Activated T-cell treated with anti-CD3 and anti-CD28 coated beads, Interleukin-2, amount 50 U/mL, for 48 hours (primary cell): Measurements from ENCODE around the gene TOR2A.
"Not testable (repeated sequence)": the region's sequence is repeated elsewhere in the genome, so short reads cannot be mapped to it uniquely, and the experiment has no call there.

Source experiments
- DNase-seq, 2 experiments: peaks; one replicate each; pipeline ENCODE4 v3.0.0-alpha.2; 2020

TOR2A gene

DNA sequence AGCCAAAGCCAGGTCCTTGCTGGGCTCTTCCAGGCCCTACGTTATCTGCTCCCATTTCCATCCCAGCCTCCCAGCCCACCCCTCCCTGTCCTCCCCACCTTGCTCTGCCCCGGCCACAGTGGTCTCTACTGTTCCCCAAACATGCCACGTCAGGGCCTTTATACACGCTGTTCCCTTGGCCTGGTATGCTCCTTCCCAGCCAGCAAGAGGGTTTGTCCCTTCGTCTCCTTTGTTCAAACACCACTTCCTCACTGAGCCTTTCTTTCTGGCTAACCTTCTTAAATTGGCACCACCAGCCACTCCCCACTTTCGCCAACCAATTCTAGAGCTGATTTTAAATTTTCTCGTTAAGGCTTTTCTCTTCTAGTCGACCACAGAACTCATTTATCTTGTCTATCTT, 33.6 kb upstream of the TOR2A start:
- DNase-seq: no peak

DNA sequence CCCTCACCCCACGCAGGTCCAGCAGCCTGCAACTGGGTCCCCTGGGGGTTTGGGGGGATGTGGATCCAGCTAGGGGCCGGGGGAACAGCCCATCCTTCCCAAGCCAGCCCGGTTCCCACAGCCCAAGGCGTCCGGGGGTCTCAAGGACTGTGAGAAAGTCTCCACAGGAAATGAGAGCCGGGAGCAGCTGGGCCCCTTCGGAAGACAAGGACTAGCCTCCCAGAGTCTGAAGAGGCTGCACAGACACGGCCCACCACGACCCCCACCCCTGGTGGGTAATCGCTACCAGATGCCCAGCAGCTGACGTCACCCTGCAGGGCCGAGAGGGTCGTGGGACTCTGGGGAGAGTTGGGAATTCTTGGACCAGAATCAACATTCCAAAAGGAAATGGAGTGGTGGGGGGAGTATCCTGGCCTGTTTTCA, 32.8 kb upstream of the TOR2A start:
- no peak for DNase-seq

DNA sequence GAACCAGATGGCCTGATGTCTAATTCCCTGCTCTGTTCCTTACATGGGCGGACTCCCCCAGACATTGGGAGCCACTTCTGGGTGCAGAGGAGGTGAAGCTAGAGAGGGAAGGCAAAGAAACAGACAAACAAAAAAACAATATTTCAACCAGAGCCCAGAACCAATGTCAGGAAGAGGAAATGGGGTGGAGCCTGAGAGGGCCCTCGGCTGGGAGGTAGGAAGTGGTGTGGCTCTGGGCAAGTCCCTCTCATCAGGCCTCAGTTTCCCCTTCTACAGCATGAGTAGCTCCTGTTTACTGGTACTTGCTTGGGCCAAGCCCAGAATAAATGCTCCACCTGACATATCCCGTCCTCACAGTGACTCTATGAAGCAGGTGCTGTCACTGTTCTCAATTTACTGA, 32.3 kb upstream of the TOR2A start:
- DNase-seq: no peak

DNA sequence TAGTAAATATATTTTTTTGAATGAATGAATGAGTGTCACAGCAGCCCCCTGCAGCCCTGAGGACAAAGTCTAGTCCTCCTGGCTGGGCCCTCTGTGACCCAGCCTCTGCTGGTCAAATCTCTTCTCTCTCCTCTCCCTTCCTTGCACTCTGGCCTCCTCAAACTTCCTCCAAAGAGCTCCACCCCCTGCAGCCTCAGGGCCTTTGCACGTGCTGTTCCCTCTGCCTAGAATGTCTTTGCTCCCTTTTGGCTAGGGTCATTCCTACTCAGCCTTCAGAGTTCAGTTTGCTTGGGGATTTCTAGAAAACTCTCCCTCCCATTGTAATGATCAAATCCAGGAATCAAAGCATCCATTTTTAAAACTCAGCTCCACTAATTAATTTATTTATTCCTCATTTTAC, 30.3 kb upstream of the TOR2A start:
- no peak for DNase-seq

DNA sequence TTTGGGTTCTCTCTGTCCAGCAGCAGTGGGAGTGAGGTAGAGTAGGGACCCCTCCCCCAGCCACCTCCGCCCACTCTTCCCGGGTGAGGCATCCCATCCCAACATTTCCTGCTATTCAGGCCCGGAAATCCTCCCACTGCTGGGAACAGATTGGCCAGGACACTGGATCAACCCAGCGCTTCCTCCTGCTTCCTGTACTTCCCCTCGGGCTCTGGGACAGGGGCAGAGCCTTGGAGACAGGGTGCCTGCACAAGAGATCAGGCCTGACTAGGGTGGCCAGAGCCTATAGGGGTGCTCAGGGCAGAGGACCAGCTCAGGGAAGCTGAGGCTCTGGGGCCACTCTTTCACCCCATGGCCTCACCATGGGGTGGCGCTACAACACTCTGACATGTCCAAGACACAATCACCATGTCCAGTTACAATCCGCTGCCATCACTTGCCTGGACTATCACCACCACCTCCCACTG, 28.9 kb upstream of the TOR2A start:
- peak; percentile 55 to 59 for DNase-seq

DNA sequence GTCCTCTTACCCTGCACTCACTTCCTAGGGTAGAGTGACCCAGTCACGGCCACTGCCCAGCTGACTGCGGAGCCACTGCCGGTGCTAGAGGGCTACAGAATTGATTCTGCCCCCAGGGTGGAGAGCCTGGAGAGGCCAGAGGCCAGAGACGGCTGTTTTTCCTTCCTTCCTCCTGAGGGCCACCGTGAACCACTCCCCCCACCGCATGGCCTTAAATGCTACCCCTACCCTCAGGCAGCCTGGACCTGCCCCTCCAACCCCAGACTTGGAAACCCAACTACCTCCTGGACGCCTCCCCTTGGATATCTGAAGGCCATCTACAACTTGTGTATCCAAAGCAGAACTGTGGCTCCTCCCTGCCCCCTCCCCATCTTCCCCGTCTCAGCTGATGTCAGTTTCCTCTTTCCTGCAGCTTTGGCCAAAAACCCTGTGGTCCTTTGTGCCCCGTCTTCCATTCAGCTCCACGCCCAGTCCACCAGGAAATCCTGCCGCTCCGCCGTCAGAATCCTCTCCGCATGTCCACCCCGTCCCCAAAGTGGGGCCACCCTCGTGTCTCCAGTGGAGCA, 27.1 kb upstream of the TOR2A start:
- DNase-seq: no peak

DNA sequence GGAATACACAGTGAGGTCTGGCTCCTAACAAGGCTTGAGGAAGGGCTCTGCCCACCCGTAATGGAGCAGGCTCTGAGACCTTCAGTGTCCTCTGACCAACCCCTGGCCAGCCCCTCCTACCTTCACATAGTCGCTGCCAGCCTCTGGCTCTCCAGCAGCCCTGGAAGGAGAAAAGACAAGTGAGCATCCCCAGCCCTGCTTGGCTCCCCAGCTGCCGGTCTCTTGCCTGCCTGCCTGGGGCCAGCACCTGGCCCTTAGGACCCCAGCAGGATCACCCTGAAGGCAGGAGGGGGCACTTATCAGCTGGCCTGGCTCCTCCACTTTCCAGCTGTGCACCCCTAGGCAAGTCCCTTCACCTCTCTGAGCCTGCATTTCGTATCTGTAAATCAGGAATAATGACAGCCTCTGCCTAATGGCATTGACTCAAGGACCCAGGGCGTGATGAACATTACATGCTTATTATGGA, 26.4 kb upstream of the TOR2A start:
- no peak for DNase-seq

DNA sequence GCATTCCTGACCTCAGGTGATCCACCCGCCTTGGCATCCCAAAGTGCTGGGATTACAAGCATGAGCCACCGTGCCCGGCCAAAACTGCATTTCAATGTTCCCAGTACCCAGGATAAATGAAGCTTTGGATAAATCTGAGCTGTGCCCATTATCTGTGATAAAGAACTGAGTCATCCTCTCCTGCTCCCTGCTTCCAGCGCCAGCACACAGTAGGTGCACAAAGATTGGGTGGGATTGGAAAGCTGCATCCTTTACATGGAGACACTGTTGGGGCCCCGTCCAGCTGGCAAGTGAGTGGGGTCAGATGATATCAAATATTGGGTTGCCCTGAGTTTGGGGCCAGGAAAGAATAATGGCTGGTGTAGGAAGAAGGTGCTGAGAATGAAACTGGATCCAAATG, 26.0 kb upstream of the TOR2A start:
- no peak for DNase-seq

DNA sequence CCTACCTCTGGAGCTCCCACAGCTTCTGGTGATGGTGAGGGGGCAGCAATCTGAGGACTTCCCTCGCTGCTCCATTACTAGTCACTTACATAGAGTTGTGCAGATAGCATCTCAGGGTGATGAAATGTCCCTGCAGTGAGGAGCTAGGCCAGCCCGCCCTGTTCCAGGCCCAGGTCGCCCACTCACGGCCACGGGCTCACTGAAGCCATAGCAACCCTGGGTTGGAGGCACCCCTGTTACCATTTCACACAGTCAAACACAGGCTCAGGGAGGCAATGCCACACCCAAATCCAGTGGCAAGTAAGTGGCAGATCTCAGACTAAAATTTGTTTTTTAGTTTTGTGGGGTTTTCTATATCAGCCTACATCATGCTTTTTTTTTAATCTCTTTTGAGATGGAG, 23.7 kb upstream of the TOR2A start:
- DNase-seq: no peak

DNA sequence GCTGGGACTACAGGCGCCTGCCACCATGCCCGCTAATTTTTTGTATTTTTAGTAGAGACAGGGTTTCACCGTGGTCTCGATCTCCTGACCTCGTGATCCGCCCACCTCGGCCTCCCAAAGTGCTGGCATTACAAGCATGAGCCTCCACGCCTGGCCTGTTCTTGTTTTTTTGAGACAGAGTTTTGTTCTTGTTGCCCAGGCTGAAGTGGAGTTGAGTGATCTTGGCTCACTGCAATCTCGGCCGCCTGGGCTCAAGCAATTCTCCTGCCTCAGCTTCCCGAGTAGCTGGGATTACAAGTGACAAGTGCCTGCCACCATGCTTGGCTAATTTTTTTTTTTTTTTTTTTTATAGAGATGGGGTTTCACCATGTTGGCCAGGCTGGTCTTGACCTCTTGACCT, 21.7 kb upstream of the TOR2A start:
- not testable (repeated sequence) for DNase-seq

DNA sequence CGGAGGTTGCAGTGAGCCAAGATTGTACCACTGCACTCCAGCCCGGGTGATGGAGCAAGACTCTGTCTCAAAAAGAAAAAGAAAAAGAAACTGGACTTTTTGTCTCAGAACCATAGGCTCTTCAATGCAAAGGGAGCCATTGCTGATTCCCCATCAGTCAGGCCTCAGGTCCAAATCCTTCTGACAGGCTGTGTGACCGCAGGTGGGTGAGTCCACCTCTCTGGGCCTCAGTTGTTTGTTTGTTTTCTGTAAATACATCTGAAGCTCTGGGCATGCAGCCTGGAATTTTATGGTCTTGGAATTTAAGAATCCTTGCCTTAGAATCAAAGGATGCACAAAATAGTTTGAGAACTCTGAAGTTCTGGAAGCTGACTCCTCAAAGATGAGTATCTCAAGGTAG, 21.1 kb upstream of the TOR2A start:
- DNase-seq: no peak

DNA sequence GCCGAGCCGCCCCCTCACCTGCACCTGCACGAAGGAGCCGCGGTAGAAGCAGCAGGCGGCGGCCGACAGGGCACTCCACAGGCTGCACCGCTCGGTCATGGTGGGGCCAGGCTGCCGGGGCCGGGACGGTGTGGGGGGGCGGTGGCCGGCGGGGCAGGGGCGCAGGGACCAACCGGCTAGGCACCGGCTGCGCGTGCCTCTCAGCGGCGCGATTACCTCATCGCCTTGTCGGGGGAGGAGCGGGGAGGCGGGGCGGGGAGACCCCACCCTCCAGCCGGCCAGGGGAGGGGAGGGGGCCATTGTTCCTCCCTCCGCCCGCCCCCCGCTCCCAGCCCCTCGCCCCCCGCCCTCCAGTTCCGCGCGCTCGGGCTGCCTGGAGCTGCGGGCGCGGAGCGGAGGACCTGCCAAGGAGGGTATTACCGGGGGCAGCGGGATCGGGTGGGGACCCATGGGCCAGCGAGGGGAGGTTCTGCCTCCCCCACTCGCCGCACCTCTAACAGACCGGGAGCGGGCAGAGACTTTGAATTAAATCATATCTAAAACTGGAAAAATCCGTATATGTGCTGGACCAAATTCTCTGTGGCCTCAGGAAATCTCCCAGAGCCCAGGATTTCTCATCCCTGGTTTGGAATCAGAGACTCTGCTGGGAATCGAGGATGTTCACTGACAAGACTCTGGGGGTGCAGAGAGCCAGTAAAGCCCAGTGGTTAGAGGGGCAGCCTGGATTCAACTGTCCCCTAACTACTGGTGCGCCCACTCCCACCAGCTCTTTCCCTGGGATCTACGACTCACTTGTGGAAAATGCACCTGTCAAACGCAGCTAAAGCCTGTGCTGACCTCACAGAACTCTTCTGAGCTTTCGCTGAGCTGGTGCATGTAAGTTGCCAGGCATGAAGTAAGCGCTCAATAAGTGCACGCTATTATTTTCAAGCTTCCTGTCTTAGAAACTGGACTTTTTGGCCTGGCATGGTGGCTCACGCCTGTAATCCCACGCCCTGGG, 20.3 kb upstream of the TOR2A start:
- DNase-seq: no peak

DNA sequence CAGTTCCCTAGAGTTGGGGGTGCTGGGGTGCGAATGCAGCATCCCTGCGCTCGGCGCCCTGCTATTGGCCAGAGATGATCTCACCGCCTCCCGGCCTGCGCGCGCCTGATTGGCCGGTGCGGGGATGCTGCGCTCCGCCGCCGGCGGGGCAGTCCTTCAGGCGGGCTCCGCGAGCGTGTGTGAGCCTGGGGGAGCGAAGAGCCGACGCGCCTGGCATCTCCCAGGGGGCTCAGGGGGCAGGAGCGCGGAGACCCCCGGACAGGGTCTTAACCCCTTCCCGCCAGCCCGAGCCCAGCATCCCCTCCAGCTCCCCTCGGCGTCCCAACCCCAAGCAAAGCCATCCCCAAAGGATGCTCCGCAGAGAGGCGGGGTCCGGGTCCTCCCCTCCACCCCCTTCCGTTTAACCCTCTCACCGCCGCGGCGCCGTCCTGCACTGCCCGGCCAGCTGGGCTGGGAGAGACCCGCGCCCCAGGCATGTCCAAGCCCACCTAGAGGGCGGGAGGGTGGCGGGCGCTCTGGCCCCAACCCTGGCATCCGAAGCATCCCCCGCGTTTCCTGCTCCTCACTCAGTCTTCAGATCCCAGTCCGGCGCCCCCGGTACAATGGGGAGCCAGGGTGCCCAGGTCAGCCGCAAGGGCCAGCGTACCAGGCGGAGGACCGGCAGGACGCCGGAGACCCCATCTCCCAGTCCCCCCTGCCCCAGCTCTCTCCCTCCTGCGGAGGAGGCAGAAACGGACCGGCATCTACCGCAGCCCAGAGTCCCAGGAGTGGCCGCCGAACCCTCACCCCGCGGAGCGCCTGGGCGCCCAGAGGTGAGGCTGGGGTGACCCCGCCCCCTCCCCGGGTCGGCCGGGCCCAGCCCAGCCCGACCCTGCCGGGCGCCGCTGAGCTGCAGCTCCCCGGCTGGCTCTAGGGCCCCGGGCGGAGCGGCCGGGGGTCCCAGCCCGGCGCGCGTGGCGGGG, 19.3 kb upstream of the TOR2A start:
- no peak for DNase-seq

DNA sequence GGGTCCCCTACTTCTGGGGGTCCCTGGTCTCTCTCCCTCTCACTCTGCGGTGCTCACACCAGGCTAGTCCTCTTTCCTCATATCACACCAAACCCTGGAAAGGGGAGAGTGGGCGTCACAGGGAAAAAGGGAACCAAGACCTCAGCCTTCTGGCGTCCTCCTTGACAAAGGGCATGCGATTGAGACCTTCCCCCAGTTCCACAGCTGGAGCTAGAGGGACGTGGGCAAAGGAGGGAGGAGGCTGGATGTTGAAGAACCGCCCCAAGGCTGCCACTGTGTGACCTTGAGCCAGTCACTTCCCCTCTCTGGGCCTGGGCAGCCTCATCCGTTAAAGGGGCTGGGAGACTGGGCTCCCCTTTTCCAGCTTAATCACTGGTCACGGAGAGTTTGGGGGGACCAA, 18.5 kb upstream of the TOR2A start:
- DNase-seq: no peak

DNA sequence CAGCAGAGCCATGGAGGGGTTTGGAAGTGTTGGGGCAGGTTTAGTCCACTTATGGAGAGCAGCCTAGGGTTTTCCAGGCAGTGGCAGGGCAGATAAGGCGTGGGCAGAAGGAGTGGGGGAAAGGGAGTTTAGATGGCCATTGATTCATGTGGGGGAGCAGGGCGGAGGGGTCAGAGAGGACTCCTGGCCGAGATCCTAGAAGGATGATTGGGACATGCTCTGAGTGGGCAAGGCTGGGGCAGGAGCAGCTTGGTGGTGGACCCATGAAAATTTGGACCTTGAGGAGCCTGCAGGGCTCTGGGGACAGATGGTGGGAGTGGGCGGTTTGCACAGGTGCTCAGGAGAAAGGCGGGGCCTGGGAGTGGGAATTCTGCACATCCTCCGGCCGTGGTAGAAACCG, 18.1 kb upstream of the TOR2A start:
- DNase-seq: no peak

DNA sequence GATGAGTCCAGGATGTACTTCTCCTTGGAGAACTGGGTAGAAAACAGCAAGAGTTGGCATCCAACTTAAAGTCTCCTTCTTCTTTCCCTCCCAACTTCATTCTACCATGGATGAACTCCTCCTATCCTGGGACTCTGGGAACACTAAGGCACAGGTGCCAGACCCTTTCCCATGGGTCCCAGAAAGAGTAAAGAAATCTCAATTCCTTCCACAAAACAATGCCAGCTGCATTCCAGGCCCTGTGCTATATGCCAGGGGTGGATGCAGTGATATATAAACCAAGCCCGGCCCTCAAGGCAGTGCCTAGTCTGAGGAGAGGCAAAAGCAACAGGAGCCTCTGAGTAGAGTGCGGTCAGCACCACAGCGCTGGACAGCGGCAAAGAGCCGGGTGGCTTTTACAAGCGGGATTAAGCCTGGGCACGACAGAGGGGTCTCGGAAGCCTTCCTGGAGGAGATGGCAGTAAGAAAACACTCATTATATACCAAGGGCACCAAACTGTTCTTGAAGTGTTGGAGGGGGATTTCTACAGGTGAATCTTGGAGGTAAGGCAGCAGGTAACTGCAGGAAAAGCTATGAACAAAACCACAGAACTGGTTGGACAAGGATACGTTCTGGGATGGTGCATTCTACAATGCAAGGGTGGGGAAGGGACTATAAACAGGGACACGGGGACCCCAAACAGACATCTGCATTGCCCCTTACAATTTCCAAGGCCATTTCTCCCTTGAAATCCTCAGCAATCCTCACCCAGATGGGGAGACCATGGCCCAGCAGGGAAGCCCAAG, 16.4 kb upstream of the TOR2A start:
- no peak for DNase-seq

DNA sequence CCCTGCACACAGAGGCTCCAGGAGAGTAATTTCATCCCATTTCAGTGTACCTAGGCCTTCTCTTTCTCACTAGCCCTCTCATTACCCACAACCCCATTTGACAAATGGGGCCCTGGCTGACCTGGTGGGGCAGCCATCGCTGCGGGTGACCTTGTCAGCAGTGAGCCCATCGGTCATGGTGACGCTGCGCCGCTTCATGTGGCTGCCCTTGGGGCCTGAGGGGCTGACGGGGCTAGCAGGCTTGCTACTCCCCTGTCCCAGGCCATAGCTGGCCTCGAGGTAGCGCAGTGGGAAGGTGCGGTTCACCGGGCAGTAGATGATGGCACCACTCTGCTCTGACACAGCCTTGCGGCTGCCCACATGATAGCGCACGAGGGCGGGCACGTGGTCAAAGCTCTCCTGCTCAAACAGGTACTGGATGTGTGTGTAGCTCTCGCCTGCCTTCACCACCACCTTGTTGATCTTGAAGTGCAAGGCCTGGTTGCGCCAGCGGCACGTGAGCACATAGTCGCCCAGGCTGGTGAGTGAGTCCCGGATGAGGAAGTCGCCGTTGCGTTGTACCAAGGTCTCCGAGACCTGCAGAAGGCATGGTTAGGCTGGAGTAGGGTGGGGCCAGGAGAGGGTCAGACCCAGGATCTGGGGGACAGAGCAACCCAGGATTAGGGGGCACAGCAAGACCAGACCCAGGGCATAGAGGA, 14.1 kb upstream of the TOR2A start:
- DNase-seq: no peak

DNA sequence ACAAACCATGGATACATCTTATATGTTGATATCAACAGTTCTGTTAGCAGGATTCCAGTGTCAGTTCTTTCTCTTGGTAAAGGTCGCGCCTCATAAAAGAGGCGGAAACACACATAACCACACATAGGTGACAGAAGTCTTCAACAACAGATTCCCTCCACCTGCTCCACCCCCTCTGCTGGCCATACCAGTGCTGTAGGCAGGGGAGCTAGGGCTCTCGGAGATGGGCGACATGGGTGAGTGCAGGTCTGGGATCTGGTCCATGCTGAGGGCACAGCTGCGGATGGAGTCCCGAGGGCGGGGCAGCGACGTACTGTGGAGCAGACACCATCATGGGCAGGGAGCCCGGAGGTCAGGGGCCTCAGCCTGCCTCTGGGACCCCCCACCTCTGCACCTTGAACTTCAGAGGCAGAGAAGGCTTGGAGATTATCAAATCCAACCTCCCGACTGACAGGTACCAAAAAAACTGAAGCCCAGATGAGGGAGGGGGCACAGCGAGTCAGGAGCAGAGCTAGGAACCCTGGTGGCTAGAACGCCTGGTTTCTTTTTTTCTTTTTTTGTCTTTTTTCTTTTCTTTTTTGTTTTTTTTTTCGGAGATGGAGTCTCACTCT, 12.0 kb upstream of the TOR2A start:
- no peak for DNase-seq

DNA sequence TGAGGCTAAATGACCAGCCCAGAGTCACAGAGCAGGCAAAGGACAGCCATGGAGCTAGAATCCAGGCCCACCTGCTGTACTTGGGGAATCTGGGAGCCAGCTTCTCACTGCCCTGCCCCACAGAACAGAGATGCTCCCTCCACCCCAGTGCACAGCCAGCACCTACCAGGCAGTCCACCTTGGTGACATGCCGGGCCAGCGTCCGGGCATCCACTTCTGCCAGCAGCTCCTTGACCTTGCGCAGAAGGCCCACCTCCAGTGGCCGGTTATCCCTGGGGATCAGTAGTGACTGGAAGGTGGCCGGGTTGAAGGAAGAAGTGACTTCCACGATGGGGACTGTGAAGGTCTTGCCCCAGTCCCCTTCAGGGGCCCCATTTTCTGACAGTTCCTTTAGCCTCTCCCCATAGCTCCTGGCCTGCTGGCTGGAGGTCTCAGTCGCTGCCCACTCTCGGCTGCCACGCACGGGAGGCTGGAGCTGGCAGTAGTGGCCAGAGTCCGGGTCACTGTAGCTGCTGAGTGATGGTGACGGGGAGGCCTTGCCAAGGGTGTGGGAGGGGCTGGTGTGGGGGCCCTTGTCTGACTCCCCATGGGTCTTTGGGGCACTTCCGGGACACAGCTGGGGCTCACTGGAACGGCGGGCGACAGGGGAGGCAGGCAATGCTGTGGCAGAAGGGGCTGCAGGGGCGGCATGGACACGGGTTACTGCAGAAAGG, 9.5 kb upstream of the TOR2A start:
- no peak for DNase-seq

DNA sequence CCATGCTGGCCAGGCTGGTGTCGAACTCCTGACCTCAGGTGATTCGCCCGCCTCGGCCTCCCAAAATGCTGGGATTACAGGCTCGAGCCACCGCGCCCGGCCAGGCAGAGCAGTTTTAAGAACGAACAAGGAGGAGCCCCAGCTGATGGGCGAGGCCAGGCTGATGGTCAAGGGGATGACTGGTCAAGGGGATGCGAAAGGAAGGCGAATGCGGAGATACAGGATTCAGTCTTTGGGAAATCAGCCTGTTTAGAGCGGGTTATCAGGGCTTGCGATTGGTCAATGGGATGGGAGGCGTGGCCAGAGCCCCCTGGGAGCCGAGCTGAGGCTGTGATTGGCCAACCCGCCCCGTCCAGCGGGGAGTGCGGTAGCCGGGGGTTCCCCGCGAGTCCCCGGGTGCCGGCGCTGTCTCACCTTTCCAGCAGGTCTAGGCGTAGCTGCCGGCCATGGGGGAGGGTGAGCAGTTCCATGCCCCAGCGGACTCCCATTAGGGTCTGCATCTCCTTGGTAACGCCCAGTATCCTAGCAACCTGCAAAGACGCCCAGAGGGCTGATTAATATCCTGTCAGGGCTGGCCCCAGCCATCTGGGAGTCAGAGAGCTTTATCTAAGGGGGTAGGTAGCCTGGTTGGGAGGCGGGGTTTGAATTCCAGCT, 7.5 kb upstream of the TOR2A start:
- DNase-seq: no peak
